HL-60 (cell line): Measurements from ENCODE around the gene CLIP2.

ENCODE experiments used
- GABPA ChIP-seq: IDR thresholded peaks from 2 replicates; pipeline ENCODE4 v1.6.1; 2012; ENCODE audit warnings: low read depth
- POLR2AphosphoS5 ChIP-seq: IDR thresholded peaks from 2 replicates; pipeline ENCODE4 v1.6.1; 2012; ENCODE audit warnings: low read depth
- SPI1 ChIP-seq: IDR thresholded peaks from 2 replicates; pipeline ENCODE4 v1.6.1; 2012; ENCODE audit warnings: low read depth, mild to moderate bottlenecking, borderline replicate concordance
- TF ChIP-seq, protein P1 (sequence below): IDR thresholded peaks from one replicate; pipeline ENCODE4 v1.5.1; 2011; ENCODE audit warnings: low read length, control low read depth, inconsistent platforms; ENCODE audit not compliant: insufficient read depth

DNA sequence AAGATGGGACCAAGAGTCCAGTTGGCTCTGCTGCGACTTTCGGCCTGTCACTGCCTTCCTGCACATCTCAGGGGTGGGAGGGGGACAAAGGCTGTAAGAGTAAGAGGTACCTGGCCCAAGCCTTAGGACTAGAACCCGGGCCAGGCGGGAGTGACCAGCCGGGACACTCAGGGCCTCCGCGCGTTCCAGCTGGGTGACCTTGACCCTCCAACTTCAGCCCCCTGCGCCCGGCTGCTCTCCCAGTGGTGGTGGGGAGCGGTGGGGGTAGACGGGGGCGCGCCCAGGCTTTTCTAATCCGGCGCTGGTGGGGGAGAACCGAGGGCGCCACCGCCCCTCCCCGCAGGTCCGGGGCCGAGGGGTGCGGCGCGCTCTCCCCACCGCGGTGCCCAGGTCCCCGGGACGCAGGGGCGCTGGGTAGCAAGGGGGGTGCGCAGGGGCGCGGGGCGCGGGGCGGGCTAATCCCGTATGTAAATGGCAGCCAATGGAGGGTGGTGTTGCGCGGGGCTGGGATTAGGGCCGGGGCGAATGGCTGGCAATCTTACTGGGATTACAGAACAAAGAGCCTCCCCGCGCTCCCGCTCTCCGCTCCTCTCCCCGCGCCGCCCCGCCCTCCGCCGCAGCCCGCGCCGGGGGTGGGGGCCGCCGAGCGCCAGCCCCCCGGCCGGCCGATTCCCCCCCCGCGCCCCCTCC lies 164.3 kb downstream of the CLIP2 start, which contains the start of gene GTF2IRD1:
- TF ChIP-seq, protein P1, sequence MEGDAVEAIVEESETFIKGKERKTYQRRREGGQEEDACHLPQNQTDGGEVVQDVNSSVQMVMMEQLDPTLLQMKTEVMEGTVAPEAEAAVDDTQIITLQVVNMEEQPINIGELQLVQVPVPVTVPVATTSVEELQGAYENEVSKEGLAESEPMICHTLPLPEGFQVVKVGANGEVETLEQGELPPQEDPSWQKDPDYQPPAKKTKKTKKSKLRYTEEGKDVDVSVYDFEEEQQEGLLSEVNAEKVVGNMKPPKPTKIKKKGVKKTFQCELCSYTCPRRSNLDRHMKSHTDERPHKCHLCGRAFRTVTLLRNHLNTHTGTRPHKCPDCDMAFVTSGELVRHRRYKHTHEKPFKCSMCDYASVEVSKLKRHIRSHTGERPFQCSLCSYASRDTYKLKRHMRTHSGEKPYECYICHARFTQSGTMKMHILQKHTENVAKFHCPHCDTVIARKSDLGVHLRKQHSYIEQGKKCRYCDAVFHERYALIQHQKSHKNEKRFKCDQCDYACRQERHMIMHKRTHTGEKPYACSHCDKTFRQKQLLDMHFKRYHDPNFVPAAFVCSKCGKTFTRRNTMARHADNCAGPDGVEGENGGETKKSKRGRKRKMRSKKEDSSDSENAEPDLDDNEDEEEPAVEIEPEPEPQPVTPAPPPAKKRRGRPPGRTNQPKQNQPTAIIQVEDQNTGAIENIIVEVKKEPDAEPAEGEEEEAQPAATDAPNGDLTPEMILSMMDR: no peak
- TF ChIP-seq POLR2AphosphoS5 (no peak), SPI1 (no peak), GABPA (no peak)
